ENCODE measurements around the gene CCDC158.
"Not testable (repeated sequence)": the region's sequence is repeated elsewhere in the genome, so short reads cannot be mapped to it uniquely, and the experiment has no call there.

DNA sequence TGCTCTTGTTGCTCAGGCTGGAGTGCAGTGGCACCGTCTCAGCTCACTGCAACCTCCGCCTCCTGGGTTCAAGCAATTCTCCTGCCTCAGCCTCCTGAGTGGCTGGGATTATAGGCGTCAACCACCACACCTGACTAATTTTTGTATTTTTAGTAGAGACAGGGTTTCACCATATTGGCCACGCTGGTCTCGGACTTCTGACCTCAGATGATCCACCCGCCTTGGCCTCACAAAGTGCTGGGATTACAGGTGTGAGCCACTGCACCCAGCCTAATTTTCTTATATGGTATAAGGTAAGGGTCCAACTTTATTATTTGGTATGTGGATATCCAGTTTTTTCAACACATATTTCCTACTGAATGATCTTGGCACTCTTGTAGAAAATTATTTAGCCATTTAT, 33.1 kb upstream of the CCDC158 start:
- TF ChIP-seq RNF2 (IDR thresholded peaks at IDR 0.05; ENCODE audit: borderline replicate concordance, low read depth); CHD2 (IDR thresholded peaks at IDR 0.05; ENCODE audit: low read length, partially characterized antibody); POLR2A (IDR thresholded peaks at IDR 0.05; ENCODE audit: low read length); KDM1A (IDR thresholded peaks at IDR 0.05; ENCODE audit: low read depth); CEBPB (IDR thresholded peaks at IDR 0.05); RAD21 (conservative IDR thresholded peaks at IDR 0.05 in 1 of 2, IDR thresholded peaks at IDR 0.05 in 1 of 2); POLR2AphosphoS2 (conservative IDR thresholded peaks at IDR 0.05; ENCODE audit: low read length): not testable (repeated sequence)
- TF ChIP-seq, protein P1, sequence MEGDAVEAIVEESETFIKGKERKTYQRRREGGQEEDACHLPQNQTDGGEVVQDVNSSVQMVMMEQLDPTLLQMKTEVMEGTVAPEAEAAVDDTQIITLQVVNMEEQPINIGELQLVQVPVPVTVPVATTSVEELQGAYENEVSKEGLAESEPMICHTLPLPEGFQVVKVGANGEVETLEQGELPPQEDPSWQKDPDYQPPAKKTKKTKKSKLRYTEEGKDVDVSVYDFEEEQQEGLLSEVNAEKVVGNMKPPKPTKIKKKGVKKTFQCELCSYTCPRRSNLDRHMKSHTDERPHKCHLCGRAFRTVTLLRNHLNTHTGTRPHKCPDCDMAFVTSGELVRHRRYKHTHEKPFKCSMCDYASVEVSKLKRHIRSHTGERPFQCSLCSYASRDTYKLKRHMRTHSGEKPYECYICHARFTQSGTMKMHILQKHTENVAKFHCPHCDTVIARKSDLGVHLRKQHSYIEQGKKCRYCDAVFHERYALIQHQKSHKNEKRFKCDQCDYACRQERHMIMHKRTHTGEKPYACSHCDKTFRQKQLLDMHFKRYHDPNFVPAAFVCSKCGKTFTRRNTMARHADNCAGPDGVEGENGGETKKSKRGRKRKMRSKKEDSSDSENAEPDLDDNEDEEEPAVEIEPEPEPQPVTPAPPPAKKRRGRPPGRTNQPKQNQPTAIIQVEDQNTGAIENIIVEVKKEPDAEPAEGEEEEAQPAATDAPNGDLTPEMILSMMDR (IDR thresholded peaks at IDR 0.05) = not testable (repeated sequence)
- TF ChIP-seq, protein P2, sequence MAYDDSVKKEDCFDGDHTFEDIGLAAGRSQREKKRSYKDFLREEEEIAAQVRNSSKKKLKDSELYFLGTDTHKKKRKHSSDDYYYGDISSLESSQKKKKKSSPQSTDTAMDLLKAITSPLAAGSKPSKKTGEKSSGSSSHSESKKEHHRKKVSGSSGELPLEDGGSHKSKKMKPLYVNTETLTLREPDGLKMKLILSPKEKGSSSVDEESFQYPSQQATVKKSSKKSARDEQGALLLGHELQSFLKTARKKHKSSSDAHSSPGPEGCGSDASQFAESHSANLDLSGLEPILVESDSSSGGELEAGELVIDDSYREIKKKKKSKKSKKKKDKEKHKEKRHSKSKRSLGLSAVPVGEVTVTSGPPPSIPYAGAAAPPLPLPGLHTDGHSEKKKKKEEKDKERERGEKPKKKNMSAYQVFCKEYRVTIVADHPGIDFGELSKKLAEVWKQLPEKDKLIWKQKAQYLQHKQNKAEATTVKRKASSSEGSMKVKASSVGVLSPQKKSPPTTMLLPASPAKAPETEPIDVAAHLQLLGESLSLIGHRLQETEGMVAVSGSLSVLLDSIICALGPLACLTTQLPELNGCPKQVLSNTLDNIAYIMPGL (CRISPR knock-in tag; IDR thresholded peaks at IDR 0.05; ENCODE audit: borderline replicate concordance) = not testable (repeated sequence)

All from A549 (cell line).